Skin epidermis (tissue), 12 donors: ENCODE measurements around the gene MRPL54.

Experiments
- H3K27ac ChIP-seq, 21 experiments: fragments of 200-600 bp; sonication (generic) in 11 of 21; one replicate each; pipeline ENCODE4 v1.5.0; 2020; ENCODE audit warnings: mild to moderate bottlenecking in 3 of 21, inconsistent platforms in 2 of 21, moderate library complexity in 2 of 21
- H3K4me3 ChIP-seq, 7 experiments: fragments of 200-600 bp; sonication (generic) in 2 of 7; one replicate each; pipeline ENCODE4 v1.5.0; 2020; ENCODE audit warnings: inconsistent platforms in 2 of 7, mild to moderate bottlenecking in 2 of 7, moderate library complexity in 1 of 7

MRPL54 gene

DNA sequence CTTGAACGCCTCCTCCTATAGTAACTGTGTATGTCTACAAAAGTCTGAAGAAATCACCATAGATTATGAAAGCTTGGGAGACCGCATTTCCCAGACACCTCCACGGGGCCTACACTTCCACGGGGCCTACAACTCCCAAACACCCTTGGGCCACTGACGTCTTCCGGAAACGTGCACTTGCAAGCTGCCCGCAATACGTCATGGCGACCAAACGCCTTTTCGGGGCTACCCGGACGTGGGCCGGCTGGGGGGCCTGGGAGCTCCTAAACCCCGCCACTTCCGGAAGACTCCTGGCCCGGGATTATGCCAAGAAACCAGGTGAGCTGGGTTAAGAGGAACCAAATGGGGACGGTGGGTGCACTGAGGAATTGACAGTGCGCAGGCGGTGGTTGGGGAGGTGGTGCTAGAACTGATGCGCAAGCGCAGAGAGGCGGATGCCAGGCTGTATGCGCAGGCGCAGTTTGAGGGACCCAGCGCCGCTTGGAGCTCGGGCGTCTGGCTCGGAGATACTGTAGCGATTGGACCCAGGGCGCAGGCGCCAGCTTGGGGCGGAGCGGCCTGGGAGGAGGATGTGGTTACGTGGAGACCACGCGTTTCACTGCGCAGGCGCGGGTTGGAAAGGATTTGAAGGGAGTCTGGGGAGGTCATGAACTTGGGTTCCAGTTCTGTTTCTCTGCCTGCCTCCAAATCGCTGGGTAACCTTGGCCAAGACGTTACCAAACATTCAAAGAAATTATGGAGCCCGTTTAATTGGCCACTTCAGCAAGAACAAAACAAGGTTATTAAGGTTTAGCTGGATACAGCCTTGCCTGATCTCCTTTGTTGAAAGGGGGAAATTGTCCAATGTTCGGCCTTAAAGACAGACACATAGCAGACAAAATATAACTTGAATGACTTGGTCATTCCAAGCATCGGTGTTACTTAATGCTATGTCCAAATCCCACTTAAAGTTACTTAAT, at the start of gene MRPL54:
MRPL54 (plus strand) TSS at position 182 of the 959 bp plus-strand sequence; CDS start at position 201, 19 bp downstream.
- H3K4me3 ChIP-seq, result peak within 1 kb of the TSS; percentile 63 to 94 (median 83)
- H3K27ac ChIP-seq, result peak within 1 kb of the TSS; percentile 78 to 99 (median 97)

DNA sequence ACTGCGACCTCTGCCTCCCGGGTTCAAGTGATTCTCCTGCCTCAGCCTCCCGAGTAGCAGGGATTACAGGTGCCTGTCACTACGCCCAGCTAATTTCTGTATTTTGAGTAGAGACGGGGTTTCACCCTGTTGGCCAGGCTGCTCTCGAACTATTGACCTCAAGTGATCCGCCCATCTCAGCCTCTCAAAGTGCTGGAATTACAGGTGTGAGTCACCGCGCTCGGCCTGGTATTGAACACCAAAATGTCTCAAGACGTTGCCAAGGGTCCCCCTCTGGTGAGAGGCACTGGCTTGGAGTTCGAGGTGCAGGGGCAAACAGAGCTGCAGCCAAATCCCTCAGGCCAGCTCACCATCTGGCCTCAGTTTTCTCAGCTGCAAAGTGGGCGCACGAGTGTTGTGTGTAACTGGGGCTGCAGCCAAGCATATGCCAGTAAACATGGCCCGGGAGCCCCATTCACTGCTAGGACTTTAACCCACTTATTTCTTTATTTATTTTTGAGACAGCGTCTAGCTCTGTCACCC, 46.3 kb upstream of the MRPL54 start:
- Histone ChIP-seq H3K27ac (no peak overlapping the region), H3K4me3 (no peak overlapping the region)

- no peak overlapping the region for H3K27ac ChIP-seq
- no peak overlapping the region for H3K4me3 ChIP-seq
These were observed 42.6 kb upstream of the MRPL54 start for GRCh38 chr19:3719868-3720267.

DNA sequence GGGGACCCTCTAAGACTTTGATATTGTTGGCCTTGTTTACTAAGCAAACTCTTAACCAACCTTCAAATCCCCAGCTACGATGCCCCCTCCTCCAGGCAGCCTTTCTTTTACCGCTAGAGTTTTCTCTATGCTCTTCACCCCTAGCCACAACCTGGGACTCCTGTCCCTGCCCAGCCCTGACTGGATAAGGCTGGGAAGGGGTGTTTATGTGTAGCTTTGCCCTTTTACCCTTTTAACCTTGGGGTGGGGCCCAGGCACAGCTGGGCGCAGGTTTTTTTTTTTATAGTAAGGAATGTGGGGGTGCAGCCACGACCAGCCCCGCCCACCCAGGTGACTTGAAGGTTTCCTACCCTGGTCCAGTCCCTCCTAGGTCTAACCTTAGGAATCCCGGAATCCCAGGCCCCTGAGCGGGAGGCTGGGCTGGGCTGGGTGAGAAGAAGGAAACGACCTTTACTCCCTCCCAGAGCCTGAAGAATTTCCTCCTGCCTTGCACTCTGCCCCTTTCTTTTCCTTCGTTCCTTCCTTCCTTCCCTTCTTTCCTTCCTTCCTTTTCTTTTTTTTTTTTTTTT, 42.0 kb upstream of the MRPL54 start:
- Histone ChIP-seq H3K27ac (no peak overlapping the region), H3K4me3 (no peak overlapping the region)

- peak overlapping the region in 5 of 7 experiments; percentile 0 to 26 (median 6) for H3K4me3 ChIP-seq
- H3K27ac ChIP-seq, result no peak overlapping the region
These were observed 41.2 kb upstream of the MRPL54 start for GRCh38 chr19:3721131-3721886.

DNA sequence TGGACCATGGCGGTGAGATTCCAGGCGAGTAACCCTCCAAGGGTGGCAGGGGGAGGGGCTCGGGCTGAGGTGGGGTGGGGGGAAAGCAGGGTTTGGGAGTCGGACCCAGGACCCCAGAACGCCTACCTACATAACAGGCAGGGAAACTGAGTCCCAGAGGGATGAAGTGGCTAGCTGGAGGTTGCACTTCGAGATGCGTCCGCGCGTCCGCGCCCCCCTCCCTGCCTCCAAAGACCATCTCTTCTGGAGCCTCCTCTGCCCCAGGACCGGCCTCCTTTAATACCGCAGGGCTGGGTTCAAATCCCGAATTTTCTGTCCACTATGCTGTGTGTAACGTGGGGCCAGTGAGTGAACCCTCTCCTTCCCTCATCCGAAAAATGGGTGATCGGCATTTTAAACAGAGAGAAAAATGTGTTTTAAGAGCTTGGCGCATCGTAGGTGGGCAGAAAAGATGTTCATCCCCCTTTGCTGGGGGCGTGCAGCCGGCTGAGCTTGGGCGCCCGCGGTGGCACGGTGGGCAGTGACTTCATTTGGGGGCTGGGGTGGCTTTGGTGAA, 40.5 kb upstream of the MRPL54 start:
- Histone ChIP-seq H3K4me3 (peak overlapping the region in 5 of 7 experiments; percentile 0 to 26 (median 6)), H3K27ac (no peak overlapping the region)

DNA sequence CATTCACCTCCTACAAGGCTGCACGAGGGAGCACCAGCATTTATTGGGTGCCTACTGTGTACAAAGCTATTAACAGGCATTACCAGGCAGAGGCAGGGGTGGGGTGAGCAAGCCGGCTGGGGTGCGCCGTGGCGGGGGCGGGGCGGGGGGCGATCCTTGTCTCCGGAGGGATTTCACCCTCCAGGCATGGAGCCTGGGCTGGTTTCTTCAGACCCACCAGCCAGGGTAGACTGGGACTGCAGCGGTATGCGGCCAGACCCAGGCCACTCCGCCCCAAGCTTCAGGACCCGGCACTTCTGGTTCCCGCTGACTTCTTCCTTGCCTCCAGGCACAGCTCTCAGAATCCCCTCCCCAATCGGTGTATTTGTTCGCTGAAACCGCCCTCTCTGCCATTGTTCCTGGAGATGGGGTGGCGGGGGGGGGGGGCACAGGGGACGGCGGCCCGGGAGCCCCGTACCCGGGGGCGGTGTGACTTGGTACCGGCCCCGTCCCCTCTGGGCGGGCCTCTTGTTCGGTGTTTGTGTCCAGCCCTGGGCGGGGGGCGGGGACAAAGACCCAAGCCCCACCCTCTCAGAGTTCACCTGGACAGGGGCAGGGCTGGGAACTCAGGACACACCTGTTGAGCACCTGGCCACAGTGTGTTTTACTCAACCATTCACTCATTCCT, 39.9 kb upstream of the MRPL54 start:
- peak overlapping the region in 1 of 7 experiments; percentile 2 for H3K4me3 ChIP-seq
- H3K27ac ChIP-seq, result no peak overlapping the region

- H3K4me3 ChIP-seq, result no peak overlapping the region
- no peak overlapping the region for H3K27ac ChIP-seq
These were observed 39.4 kb upstream of the MRPL54 start for GRCh38 chr19:3723110-3723488.

- Histone ChIP-seq H3K27ac (no peak overlapping the region), H3K4me3 (no peak overlapping the region)
These were observed 38.6 kb upstream of the MRPL54 start for GRCh38 chr19:3723883-3724282.

GRCh38 chr19:3725121-3725520, 37.4 kb upstream of the MRPL54 start:
- H3K27ac ChIP-seq, result no peak overlapping the region
- no peak overlapping the region for H3K4me3 ChIP-seq

- Histone ChIP-seq H3K4me3 (no peak overlapping the region), H3K27ac (no peak overlapping the region)
These were observed 36.7 kb upstream of the MRPL54 start for GRCh38 chr19:3725640-3726310.

DNA sequence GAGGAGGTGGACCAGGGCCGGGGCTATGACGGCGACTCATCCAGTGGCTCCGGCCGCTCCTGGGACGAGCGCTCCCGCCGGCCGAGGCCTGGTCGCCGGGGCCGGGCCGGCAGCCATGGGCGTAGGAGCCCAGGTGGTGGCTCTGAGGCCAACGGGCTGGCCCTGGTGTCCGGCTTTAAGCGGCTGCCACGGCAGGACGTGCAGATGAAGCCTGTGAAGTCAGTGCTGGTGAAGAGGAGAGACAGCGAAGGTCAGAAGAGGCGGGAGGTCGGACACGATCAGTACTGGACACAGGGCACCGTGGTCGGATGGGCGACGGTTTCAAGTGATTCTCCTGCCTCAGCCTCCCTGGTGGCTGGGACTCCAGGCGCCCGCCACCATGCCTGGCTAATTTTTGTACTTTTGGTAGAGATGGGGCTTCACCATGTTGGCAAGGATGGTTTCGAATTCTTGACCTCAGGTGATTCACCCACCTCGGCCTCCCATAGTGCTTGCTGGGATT, 32.0 kb upstream of the MRPL54 start:
- Histone ChIP-seq H3K4me3 (no peak overlapping the region), H3K27ac (no peak overlapping the region)

DNA sequence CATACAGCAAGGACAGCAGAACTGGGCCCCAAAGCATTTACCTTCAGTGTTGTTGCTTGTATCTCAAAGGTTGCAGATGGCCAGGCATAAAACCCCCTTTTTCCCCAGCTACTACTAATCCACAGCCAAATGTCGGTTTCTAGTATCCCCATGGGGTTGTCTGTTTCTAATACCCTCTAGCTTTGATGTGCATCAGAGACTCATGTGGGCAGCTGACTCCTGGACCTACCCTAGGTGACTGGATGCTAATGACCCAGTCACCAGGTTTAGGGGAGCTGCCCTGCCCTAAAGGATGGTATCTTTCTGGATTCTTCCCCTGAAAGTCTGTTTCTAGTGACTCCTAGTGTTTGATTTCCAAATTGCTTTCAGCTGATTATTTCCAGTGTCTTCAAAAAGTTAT, 30.4 kb upstream of the MRPL54 start:
- Histone ChIP-seq H3K4me3 (no peak overlapping the region), H3K27ac (no peak overlapping the region)

DNA sequence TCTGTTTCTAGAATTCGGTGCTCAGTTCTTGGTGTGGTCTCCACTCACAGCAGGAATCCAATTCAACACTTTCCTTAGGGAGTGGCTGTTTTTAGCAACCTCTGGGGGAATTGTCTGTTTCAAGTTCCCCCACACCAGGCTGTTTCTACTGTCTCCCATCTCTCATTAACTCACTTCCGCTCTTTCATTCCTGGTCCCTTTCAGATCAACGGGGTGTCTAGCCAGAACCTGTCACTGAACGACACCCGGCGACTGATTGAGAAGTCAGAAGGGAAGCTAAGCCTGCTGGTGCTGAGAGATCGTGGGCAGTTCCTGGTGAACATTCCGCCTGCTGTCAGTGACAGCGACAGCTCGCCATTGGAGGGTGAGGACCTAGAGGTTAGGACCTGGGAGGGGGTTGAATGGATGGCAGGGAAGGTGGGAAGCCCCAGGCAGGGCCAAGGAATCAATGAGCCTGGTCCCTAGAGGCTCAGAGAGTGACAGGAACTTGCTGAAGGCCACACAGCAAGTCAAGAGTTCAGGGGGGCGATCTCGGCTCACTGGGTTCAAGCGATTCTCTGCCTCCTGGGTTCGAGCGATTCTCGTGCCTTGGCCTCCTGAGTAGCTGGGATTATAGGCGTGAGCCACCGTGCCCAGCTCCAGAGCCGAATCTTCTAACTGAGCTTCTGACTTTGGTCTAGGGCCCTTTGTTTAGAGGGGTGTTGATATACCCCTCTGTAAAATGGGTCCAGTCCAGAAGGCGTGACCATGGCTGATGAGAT, 28.8 kb upstream of the MRPL54 start:
- Histone ChIP-seq H3K4me3 (no peak overlapping the region), H3K27ac (no peak overlapping the region)

- no peak overlapping the region for H3K4me3 ChIP-seq
- H3K27ac ChIP-seq, result no peak overlapping the region
These were observed 28.2 kb upstream of the MRPL54 start for GRCh38 chr19:3734310-3734600.

DNA sequence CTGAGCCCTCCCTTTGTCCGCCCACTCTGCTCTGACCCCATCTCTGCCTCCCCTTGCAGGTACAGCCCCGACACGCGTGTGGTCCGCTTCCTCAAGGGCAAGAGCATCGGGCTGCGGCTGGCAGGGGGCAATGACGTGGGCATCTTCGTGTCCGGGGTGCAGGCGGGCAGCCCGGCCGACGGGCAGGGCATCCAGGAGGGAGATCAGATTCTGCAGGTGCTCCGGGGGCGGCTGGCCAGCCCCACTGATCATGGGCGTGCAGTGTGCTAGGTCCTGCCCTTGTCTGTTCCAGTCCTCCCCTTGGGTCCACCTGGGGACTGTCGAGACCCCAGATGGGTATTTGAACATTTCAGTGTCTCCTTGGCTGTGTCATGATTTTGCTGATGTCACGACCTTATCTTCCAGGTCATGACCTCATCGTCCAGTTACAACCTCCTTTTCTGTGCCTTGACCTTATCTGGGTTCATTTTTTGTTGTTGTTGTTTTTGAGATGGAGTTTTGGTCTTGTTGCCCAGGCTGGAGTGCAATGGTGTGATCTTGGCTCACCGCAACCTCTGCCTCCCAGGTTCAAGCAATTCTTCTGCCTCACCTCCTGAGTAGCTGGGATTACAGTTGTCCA, 26.3 kb upstream of the MRPL54 start:
- no peak overlapping the region for H3K27ac ChIP-seq

GRCh38 chr19:3737487-3738205, 24.8 kb upstream of the MRPL54 start:
- H3K27ac ChIP-seq, result no peak overlapping the region
- H3K4me3 ChIP-seq, result no peak overlapping the region

More for the DNA sequence above, 26.3 kb upstream of the MRPL54 start:
- H3K4me3 ChIP-seq, result no peak overlapping the region
